Fibroblast of peridontal ligament (primary cell): ENCODE results near the gene TIMP1.

Source experiments
- DNase-seq: peaks from one replicate; pipeline ENCODE4 v3.0.0-alpha.2; 2010; ENCODE audit errors: extremely low read depth

The TIMP1 gene

DNA sequence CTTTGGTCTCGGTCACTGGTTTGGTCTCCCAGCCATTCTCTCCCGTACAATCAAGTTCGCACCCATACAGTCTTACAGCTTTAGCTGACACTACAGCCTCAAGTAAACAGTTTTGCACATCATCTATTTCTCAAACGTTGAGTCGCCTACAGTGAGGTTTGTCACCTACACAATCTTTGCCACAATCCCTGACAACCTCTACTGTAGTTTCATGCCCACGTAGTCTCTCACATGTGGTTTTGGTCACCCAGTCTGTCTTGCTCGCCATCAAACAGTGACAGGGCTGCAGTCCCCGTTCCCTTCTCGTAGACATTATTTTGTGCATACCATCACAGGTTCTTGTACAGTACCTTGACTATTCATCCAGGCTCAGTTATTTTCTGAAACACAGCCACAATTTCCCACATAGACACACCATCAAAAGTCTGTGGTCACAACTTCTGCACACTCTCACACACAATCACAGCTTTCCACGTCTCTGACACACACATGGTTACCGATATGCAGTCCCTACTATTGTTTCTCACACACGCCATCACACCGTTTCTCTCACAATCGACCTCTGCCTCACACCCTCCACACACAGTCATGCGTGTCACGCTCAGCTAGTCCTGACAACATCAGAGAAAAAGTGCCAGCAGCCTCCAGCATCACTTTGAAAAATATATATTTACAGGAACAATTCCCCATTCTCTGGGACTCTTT lies 52.8 kb downstream of the TIMP1 start:
- DNase-seq: no peak
